Measurements from ENCODE around the gene OVCH1. TPM values are rescaled to one million over a fixed set of nuclear protein-coding genes. Genes with fewer than 3 reads are reported as not detected.

The OVCH1 gene
- total RNA-seq, 1 experiment from 2014 or later = not detected

DNA sequence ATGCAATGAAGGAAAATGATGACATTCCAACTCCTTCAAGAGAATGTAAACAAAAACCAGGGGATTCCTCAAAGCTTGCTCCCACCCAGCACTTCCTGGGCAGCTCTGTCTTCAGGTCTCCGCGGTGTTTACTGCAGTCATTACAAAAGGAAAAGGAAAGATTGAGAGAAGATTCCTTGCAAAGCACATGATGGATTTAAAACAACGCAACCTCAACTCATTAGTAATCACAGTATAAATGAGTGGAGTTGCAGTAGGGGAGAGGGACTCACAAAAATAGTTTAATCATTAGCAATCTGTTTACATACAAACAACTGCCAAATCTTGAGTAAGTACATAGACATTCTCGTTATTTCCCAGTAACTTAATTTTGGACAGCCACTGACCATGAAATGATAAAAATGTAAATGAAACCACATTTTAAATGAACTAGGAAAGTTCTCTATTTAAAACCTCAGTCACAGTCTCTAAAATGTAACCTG is 49.7 kb upstream of the OVCH1 start:
- H3K56ac ChIP-seq (ENCODE audit: insufficient read length, low read depth, low read length) = no peak overlapping the region
- H2BK5ac ChIP-seq (ENCODE audit: insufficient read length, low read length) = no peak overlapping the region
- H4K5ac ChIP-seq (ENCODE audit: insufficient read length, low read depth, low read length) = no peak overlapping the region
- no peaks in the 10 kb centered on the region for H3K9me3 ChIP-seq (ENCODE audit: control insufficient read depth, low read depth, low read length)
- WGBS (ENCODE audit: extremely low coverage, insufficient read length, low lambda C conversion rate) = no CpG with 5 or more reads among the region's 4 CpGs
- no peaks in the 10 kb centered on the region for H3K27me3 ChIP-seq (ENCODE audit: insufficient read depth, low read length)
- H3K36me3 Mint-ChIP-seq (ENCODE audit: insufficient read depth in 1 of 3, low read depth in 3 of 3) = peaks cover 0 to 6% (median 0%) of the 10 kb centered on the region in 3 experiments; a peak in 2 of 7 replicates
- peak overlapping the region; percentile 8 to 89 (median 31); a peak in 5 of 7 replicates for H3K27ac Mint-ChIP-seq
- H3K4me3 Mint-ChIP-seq = no peak overlapping the region
- H3K23ac ChIP-seq (ENCODE audit: insufficient read length, low read depth, low read length) = no peak overlapping the region
- H3K79me1 ChIP-seq (ENCODE audit: insufficient read depth, low read depth, low read length, poor library complexity, severe bottlenecking) = no peaks in the 10 kb centered on the region
- peaks cover 16 to 17% of the 10 kb centered on the region in 2 experiments for H3K4me1 Mint-ChIP-seq
- H2BK20ac ChIP-seq (ENCODE audit: low read depth, low read length, poor library complexity, severe bottlenecking) = no peak overlapping the region
- no peak overlapping the region for H2AFZ ChIP-seq (ENCODE audit: low read length)
- no peaks in the 10 kb centered on the region for H4K20me1 ChIP-seq (ENCODE audit: control insufficient read depth, insufficient read depth, insufficient read length)
- TF ChIP-seq, protein P1, sequence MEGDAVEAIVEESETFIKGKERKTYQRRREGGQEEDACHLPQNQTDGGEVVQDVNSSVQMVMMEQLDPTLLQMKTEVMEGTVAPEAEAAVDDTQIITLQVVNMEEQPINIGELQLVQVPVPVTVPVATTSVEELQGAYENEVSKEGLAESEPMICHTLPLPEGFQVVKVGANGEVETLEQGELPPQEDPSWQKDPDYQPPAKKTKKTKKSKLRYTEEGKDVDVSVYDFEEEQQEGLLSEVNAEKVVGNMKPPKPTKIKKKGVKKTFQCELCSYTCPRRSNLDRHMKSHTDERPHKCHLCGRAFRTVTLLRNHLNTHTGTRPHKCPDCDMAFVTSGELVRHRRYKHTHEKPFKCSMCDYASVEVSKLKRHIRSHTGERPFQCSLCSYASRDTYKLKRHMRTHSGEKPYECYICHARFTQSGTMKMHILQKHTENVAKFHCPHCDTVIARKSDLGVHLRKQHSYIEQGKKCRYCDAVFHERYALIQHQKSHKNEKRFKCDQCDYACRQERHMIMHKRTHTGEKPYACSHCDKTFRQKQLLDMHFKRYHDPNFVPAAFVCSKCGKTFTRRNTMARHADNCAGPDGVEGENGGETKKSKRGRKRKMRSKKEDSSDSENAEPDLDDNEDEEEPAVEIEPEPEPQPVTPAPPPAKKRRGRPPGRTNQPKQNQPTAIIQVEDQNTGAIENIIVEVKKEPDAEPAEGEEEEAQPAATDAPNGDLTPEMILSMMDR (conservative IDR thresholded peaks at IDR 0.05) = no peak
- no peak overlapping the region for H3K14ac ChIP-seq (ENCODE audit: insufficient read depth, low read length)
- H3K9ac ChIP-seq (ENCODE audit: extremely low read depth, insufficient read length, low read length) = no peak overlapping the region
- no peak overlapping the region for H2AK5ac ChIP-seq (ENCODE audit: insufficient read length, low read length)
- H2BK15ac ChIP-seq (ENCODE audit: low read depth, low read length) = no peak overlapping the region
- H2BK12ac ChIP-seq (ENCODE audit: insufficient read length, low read depth, low read length) = no peak overlapping the region
- no peak overlapping the region for H3K27ac ChIP-seq (ENCODE audit: insufficient read length, low read depth, low read length)
- no peaks in the 10 kb centered on the region for H3K9me3 Mint-ChIP-seq
- H3K79me2 ChIP-seq (ENCODE audit: insufficient read depth, low read length) = no peaks in the 10 kb centered on the region
- no peak for DNase-seq
- no peak overlapping the region for H3K18ac ChIP-seq (ENCODE audit: insufficient read length, low read depth, low read length)
- no peak overlapping the region for H3K4me2 ChIP-seq (ENCODE audit: insufficient read depth, insufficient read length, low read length)
- H3K27me3 Mint-ChIP-seq (ENCODE audit: low read depth) = no peaks in the 10 kb centered on the region
- peaks cover 4% of the 10 kb centered on the region; the same call in 1 of the 2 replicates for H3K4me1 ChIP-seq (ENCODE audit: insufficient read depth, low read length)
- no peak overlapping the region for H4K91ac ChIP-seq (ENCODE audit: insufficient read length, low read depth, low read length)
- H4K8ac ChIP-seq (replicated peaks; ENCODE audit: insufficient read length, low read depth, low read length) = no peak overlapping the region
- H3K4ac ChIP-seq (ENCODE audit: low read depth, low read length) = no peak overlapping the region
- no peak overlapping the region for H2BK120ac ChIP-seq (ENCODE audit: low read depth, low read length, poor library complexity, severe bottlenecking)
- H3T11ph ChIP-seq (ENCODE audit: low read length) = no peak overlapping the region
- no peaks in the 10 kb centered on the region for H3K23me2 ChIP-seq (ENCODE audit: insufficient read length, low read depth, low read length, poor library complexity, severe bottlenecking)
